ENCODE results near the gene AASDHPPT.
"Not testable (repeated sequence)": the region's sequence is repeated elsewhere in the genome, so short reads cannot be mapped to it uniquely, and the experiment has no call there.

AASDHPPT gene

GRCh38 chr11:106047631-106048030, 29.8 kb upstream of the AASDHPPT start:
- no peak overlapping the region for H3K4me3 ChIP-seq (replicated peaks in 1 of 2; ENCODE audit: low read depth in 2 of 2, low read length in 2 of 2)
- no peak for TF ChIP-seq CTCF (IDR thresholded peaks at IDR 0.05; ENCODE audit: low read depth, low read length)
- no peak for DNase-seq (ENCODE audit: low read depth in 2 of 2)

- H3K4me3 ChIP-seq (replicated peaks in 1 of 2; ENCODE audit: low read depth in 2 of 2, low read length in 2 of 2): no peak overlapping the region
- DNase-seq (ENCODE audit: low read depth in 2 of 2): no peak
- TF ChIP-seq CTCF (IDR thresholded peaks at IDR 0.05; ENCODE audit: low read depth, low read length): no peak
These were observed 27.6 kb upstream of the AASDHPPT start for GRCh38 chr11:106049727-106050476.

- no peak for TF ChIP-seq CTCF (IDR thresholded peaks at IDR 0.05; ENCODE audit: low read depth, low read length)
- DNase-seq (ENCODE audit: low read depth in 2 of 2): no peak
- H3K4me3 ChIP-seq (replicated peaks in 1 of 2; ENCODE audit: low read depth in 2 of 2, low read length in 2 of 2): no peak overlapping the region
These were observed 26.4 kb upstream of the AASDHPPT start for GRCh38 chr11:106051103-106051502.

- not testable (repeated sequence) for DNase-seq (ENCODE audit: low read depth in 2 of 2); H3K4me3 ChIP-seq (replicated peaks in 1 of 2; ENCODE audit: low read depth in 2 of 2, low read length in 2 of 2)
These were observed 19.1 kb upstream of the AASDHPPT start for GRCh38 chr11:106058377-106058776.

- H3K4me3 ChIP-seq (replicated peaks in 1 of 2; ENCODE audit: low read depth in 2 of 2, low read length in 2 of 2): no peak overlapping the region
- no peak for TF ChIP-seq CTCF (IDR thresholded peaks at IDR 0.05; ENCODE audit: low read depth, low read length)
- DNase-seq (ENCODE audit: low read depth in 2 of 2): no peak
These were observed 17.8 kb upstream of the AASDHPPT start for GRCh38 chr11:106059617-106060016.

GRCh38 chr11:106061249-106061784, 16.1 kb upstream of the AASDHPPT start:
- DNase-seq (ENCODE audit: low read depth in 2 of 2): no peak
- no peak overlapping the region for H3K4me3 ChIP-seq (replicated peaks in 1 of 2; ENCODE audit: low read depth in 2 of 2, low read length in 2 of 2)
- no peak for TF ChIP-seq CTCF (IDR thresholded peaks at IDR 0.05; ENCODE audit: low read depth, low read length)

- H3K4me3 ChIP-seq (replicated peaks in 1 of 2; ENCODE audit: low read depth in 2 of 2, low read length in 2 of 2): no peak overlapping the region
- no peak for TF ChIP-seq CTCF (IDR thresholded peaks at IDR 0.05; ENCODE audit: low read depth, low read length)
- DNase-seq (ENCODE audit: low read depth in 2 of 2): no peak
These were observed 15.2 kb upstream of the AASDHPPT start for GRCh38 chr11:106061954-106062949.

All from cardiac fibroblast (primary cell).